Colonic mucosa (tissue), 4 donors: ENCODE data around the gene TPRA1. TPM values are rescaled to one million over a fixed set of nuclear protein-coding genes. Genes with fewer than 3 reads are reported as not detected.
"Not testable (repeated sequence)": the region's sequence is repeated elsewhere in the genome, so short reads cannot be mapped to it uniquely, and the experiment has no call there.

Source experiments
- DNase-seq: peaks from one replicate; pipeline ENCODE4 v3.0.0-alpha.2; 2020
- H3K27ac ChIP-seq: fragments of 200-600 bp; one replicate; pipeline ENCODE4 v1.8.0; 2021
- H3K27me3 ChIP-seq: fragments of 200-600 bp; one replicate; pipeline ENCODE4 v1.8.0; 2021
- H3K36me3 ChIP-seq: fragments of 200-600 bp; one replicate; pipeline ENCODE4 v1.8.0; 2021
- H3K4me1 ChIP-seq: fragments of 200-600 bp; one replicate; pipeline ENCODE4 v1.8.0; 2021; ENCODE audit warnings: mild to moderate bottlenecking
- H3K4me3 ChIP-seq: fragments of 200-600 bp; one replicate; pipeline ENCODE4 v1.8.0; 2021
- H3K9ac ChIP-seq, 2 donors: one replicate each; pipeline ENCODE4 v1.7.0; 2013; ENCODE audit warnings: control low read depth in 2 of 2, low read depth in 2 of 2, low read length in 2 of 2
- H3K9me3 ChIP-seq: fragments of 200-600 bp; one replicate; pipeline ENCODE4 v1.8.0; 2021
- intact Hi-C: fragments of 100-400 bp; cut with DNase I; formaldehyde crosslinking; loops from one replicate; pipeline ENCODE4 v1.14.1; 2022
- total RNA-seq, 2 donors: library from RNA; stranded (reverse); fragmentation: NEBNext Ultra II Directional in 1 of 2; extraction: Animal tissue kit (Norgen Biotek cat#: 25700) in 1 of 2; gene quantifications; one replicate each; pipeline ENCODE4 v1.2.1, GENCODE V29; 2021
- TF ChIP-seq, protein P1 (sequence below): fragments of 200-600 bp; IDR thresholded peaks from one replicate; pipeline ENCODE4 v1.8.0; 2022; ENCODE audit warnings: antibody characterized with exemption, mild to moderate bottlenecking
- donor health status: healthy.
- donor health status: DM: no; HTN: no; CAD: no.
- donor health status: DM: no; HTN: no; CAD: no.

TPRA1 gene
- total RNA-seq, 2 donors from 2014 or later = 23.4 to 38.0 TPM

DNA sequence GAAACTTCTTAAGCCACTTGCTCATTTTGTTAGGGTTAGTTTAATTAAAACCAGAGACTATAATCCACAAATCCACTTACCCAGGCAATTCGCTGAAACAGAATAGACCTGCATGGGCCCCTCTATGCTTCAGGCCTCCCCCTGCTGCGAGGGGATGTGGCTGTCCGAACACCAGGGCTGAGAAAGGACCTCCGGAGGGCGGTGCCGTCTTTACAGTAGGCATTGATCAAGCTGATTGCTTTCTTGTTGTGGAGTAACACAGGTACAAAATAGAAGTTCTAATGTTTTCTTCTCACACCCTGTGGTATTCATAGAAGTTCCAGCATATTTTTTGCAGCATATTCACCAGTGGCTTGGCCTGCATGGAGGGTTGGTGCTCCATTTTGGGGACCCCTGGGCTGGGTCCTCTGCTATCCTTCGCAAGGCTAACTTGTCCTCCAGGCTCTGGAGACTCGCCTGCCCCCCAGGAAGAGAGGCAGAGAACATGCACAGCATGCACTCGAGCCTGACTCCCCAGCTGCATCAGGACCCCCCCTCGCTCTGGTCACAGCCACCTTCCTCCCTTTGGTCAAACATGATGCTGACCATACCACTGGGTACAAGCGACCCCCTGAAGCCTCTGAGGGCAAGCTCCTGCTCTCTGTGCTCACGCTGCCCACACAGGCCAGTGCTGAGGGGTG, 55.3 kb downstream of the TPRA1 start:
- intact Hi-C loops = no loop called here
- Histone ChIP-seq H3K36me3 (no peaks in the 10 kb centered on the region), H3K27me3 (no peaks in the 10 kb centered on the region), H3K4me1 (no peaks in the 10 kb centered on the region), H3K27ac (no peak overlapping the region), H3K9me3 (no peaks in the 10 kb centered on the region), H3K4me3 (no peak overlapping the region), H3K9ac (no peak overlapping the region)
- DNase-seq = no peak
- TF ChIP-seq, protein P1, sequence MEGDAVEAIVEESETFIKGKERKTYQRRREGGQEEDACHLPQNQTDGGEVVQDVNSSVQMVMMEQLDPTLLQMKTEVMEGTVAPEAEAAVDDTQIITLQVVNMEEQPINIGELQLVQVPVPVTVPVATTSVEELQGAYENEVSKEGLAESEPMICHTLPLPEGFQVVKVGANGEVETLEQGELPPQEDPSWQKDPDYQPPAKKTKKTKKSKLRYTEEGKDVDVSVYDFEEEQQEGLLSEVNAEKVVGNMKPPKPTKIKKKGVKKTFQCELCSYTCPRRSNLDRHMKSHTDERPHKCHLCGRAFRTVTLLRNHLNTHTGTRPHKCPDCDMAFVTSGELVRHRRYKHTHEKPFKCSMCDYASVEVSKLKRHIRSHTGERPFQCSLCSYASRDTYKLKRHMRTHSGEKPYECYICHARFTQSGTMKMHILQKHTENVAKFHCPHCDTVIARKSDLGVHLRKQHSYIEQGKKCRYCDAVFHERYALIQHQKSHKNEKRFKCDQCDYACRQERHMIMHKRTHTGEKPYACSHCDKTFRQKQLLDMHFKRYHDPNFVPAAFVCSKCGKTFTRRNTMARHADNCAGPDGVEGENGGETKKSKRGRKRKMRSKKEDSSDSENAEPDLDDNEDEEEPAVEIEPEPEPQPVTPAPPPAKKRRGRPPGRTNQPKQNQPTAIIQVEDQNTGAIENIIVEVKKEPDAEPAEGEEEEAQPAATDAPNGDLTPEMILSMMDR = no peak

DNA sequence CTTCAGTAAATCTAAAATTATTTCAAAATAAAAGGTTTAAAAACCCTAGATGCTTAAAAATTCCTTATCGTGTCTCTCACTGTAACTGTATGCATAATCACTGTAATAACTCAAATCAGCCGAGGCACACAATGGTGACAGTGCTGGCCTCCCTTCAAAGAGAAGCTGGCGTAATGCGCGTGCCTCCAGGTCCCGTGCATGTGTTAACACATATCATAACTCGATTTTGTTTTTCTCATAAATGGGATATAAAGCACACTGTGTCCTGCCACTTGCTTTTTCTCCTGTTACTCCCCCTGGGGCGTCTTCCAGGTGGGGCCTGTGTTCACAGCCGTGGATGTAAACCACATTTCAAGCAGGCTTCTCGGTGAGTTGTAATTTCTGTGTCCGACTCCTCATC, 56.0 kb downstream of the TPRA1 start:
- intact Hi-C loops = no loop called here
- Histone ChIP-seq H3K9ac (no peak overlapping the region), H3K36me3 (no peaks in the 10 kb centered on the region), H3K9me3 (no peaks in the 10 kb centered on the region), H3K27ac (no peak overlapping the region), H3K27me3 (no peaks in the 10 kb centered on the region), H3K4me1 (no peaks in the 10 kb centered on the region), H3K4me3 (no peak overlapping the region)
- DNase-seq = no peak
- TF ChIP-seq, protein P1 = no peak

DNA sequence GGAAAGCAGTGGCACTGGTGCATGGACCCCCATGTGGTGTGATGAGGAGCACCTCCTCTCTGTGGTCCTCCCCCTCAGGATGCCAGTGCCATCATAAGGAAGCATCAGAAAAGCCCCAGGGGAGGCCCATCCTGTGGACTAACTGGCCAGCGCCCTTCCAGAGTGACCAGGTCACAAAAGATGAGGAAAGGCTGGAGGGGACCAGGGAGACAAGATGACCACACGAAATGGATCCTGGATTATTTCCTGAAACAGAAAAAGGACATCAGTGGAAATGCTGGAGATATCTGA, 56.4 kb downstream of the TPRA1 start:
- no peak for DNase-seq
- intact Hi-C loops = no loop called here
- Histone ChIP-seq H3K4me1 (no peaks in the 10 kb centered on the region), H3K4me3 (no peak overlapping the region), H3K9ac (no peak overlapping the region), H3K27ac (no peak overlapping the region), H3K9me3 (no peaks in the 10 kb centered on the region), H3K27me3 (no peaks in the 10 kb centered on the region), H3K36me3 (no peaks in the 10 kb centered on the region)
- TF ChIP-seq, protein P1 = no peak

DNA sequence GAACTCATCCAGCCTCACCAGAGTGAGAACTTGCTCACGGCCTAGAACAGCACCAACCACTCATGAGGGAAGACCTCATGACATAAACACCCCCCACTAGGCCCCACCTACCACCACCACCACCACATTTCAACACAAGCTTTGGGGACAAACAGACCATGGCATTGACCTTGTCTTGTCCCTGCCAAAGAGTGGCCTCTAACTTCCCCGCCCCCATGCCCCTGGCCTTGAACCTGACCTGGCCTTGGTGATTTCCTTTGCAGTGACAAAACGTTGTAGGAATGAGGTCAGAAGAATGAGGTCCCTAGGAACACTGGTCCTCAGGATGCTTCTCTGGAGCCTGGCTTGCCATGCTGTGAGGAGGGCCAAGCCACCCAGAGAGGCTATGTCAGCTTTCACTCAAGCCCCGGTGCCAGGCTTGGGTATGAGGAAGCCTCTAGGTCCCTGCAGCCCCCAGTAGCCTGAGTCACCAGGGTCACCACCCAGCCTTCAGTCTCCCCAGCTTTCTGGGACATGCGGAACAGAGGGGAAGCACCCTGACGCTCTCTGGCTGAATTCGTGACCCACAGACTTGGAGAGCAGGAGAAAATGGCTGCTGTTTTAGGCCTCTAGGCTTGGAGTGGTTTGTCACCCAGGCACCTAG, 57.9 kb downstream of the TPRA1 start:
- Histone ChIP-seq H3K36me3 (no peaks in the 10 kb centered on the region), H3K4me1 (no peaks in the 10 kb centered on the region), H3K27me3 (no peaks in the 10 kb centered on the region), H3K4me3 (no peak overlapping the region), H3K9me3 (no peaks in the 10 kb centered on the region), H3K27ac (no peak overlapping the region), H3K9ac (no peak overlapping the region)
- DNase-seq = peak; percentile 7
- TF ChIP-seq, protein P1 = no peak
- intact Hi-C loops = no loop called here

DNA sequence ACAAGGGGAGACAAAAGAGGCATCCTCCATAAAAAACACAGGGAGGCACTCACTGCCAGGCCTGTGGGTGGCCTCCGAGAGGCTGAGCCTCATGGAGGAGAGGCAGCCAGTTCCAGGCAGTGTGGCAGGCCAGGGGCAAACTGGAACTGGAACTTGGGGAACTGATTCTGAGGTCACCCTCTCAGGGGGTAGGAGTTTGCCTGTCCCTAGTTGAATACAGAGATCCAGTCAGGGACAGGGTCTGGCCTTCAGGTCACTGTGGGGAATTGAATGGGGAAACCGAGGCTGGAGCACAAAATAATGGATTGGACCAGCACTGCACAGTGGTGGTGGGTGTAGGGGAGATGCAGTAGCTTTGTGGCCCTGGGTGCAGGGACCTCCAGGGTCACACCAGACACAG, 58.7 kb downstream of the TPRA1 start:
- Histone ChIP-seq H3K27me3 (no peaks in the 10 kb centered on the region), H3K4me3 (no peak overlapping the region), H3K9ac (no peak overlapping the region), H3K4me1 (no peaks in the 10 kb centered on the region), H3K27ac (no peak overlapping the region), H3K9me3 (no peaks in the 10 kb centered on the region), H3K36me3 (no peaks in the 10 kb centered on the region)
- intact Hi-C loops = no loop called here
- DNase-seq = peak; percentile 5
- TF ChIP-seq, protein P1 = no peak

DNA sequence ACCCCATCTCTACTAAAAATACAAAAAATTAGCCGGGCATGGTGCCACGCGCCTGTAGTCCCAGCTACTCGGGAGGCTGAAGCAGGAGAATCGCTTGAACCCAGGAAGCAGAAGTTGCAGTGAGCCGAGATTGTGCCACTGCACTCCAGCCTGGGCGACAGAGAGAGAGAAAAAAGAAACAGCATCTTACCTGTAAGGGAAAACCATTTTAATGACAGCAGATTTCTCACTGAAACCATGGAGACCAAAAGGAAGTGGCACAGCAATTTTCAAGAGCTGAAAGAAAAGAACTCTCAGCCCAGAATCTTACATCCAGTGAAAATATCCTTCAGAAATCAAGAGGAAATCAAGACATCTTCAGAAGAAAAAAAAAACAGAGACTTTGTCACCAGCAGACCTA, 59.7 kb downstream of the TPRA1 start:
- H3K27ac ChIP-seq, H3K36me3 ChIP-seq, H3K27me3 ChIP-seq, intact Hi-C loops, H3K9ac ChIP-seq, H3K4me1 ChIP-seq, H3K9me3 ChIP-seq, H3K4me3 ChIP-seq: not testable (repeated sequence)
- peak; percentile 0 for DNase-seq
